ENCODE data around the gene SART3.

DNA sequence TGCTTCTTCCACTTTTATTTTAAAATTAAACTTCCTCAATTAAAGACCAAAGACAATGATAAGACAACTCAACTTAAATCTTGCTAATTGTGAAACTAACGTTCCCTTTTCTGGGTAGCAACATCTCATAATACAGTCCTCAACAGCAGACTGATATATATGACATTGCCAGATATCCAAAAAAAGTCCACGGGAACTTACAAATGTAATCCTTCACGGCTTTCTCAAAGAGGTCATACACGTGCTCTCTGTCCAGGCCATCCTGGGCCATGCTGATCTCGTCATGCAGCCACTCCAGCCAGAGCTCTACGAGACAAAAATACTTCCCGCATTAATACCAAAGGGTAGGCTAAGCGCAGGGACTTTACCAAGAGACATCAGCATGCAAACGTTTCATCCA, 13.3 kb downstream of the SART3 start:
- TF ChIP-seq, protein P1, sequence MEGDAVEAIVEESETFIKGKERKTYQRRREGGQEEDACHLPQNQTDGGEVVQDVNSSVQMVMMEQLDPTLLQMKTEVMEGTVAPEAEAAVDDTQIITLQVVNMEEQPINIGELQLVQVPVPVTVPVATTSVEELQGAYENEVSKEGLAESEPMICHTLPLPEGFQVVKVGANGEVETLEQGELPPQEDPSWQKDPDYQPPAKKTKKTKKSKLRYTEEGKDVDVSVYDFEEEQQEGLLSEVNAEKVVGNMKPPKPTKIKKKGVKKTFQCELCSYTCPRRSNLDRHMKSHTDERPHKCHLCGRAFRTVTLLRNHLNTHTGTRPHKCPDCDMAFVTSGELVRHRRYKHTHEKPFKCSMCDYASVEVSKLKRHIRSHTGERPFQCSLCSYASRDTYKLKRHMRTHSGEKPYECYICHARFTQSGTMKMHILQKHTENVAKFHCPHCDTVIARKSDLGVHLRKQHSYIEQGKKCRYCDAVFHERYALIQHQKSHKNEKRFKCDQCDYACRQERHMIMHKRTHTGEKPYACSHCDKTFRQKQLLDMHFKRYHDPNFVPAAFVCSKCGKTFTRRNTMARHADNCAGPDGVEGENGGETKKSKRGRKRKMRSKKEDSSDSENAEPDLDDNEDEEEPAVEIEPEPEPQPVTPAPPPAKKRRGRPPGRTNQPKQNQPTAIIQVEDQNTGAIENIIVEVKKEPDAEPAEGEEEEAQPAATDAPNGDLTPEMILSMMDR (conservative IDR thresholded peaks at IDR 0.05): no peak
- no peak for TF ChIP-seq ZFX (IDR thresholded peaks at IDR 0.05)

Measured in C4-2B (cell line).